Measurements from ENCODE around the gene DEFB125. TPM values are rescaled to one million over a fixed set of nuclear protein-coding genes. Genes with fewer than 3 reads are reported as not detected.

The DEFB125 gene, protein sequence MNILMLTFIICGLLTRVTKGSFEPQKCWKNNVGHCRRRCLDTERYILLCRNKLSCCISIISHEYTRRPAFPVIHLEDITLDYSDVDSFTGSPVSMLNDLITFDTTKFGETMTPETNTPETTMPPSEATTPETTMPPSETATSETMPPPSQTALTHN
- not detected for total RNA-seq (2021; ENCODE audit: unreplicated experiment)
- not detected in 2 replicates for polyA plus RNA-seq (2012)
- Bru-seq, nascent RNA = not detected
- BruChase-seq, experiment 1, labeled RNA remaining after a 6-hour chase = not detected
- not detected for BruChase-seq, experiment 2, labeled RNA remaining after a 2-hour chase
- long read RNA-seq = 0 reads

GRCh38 chr20:87401-87800 lies at the start of gene DEFB125:
Gene DEFB125, plus strand, starts transcription at chr20:87672. Its CDS starts 38 bp downstream, at chr20:87710.
- BruUV-seq (replicated peaks) = no TSS peak

More at GRCh38 chr20:87401-87800, at the start of gene DEFB125:
- ATAC-seq (no peak), DNase-seq (ENCODE audit: low read depth, low spot score) (no peak)
- Histone ChIP-seq H3K9me3 (ENCODE audit: control insufficient read depth in 1 of 2, insufficient read depth in 1 of 2, low read depth in 1 of 2, low read length in 2 of 2) (no peaks in the 10 kb centered on the region; a peak in 1 of 4 replicates), H3K4me2 (ENCODE audit: low read length) (no peak within 1 kb of the TSS), H3K9ac (ENCODE audit: low read length) (no peak within 1 kb of the TSS), H3K9me2 (ENCODE audit: insufficient read depth) (no peaks in the 10 kb centered on the region), H3K79me2 (ENCODE audit: insufficient read depth, low read length) (no peaks in the 10 kb centered on the region), H3K27ac (ENCODE audit: low read depth, low read length) (no peak within 1 kb of the TSS), H3K4me3 (replicated peaks in 1 of 2; ENCODE audit: low read depth in 1 of 2, low read length in 2 of 2) (no peak within 1 kb of the TSS), H3K27me3 (ENCODE audit: insufficient read depth, low read length) (0 out of 2 replicates have a peak, but pooled peaks cover 4% of the 10 kb centered on the region), H2AFZ (ENCODE audit: low read depth, low read length, poor library complexity, severe bottlenecking) (no peak within 1 kb of the TSS), H4K20me1 (ENCODE audit: insufficient read depth) (no peaks in the 10 kb centered on the region), H3K4me1 (ENCODE audit: control insufficient read depth in 1 of 2, insufficient read depth in 2 of 2, low read length in 2 of 2) (no peaks in the 10 kb centered on the region), H3K36me3 (ENCODE audit: control insufficient read depth in 1 of 2, insufficient read depth in 2 of 2, low read length in 2 of 2) (no peaks in the 10 kb centered on the region)
- TF ChIP-seq CTCF (IDR thresholded peaks at IDR 0.05 in 2 of 3, conservative IDR thresholded peaks at IDR 0.05 in 1 of 3; ENCODE audit: borderline replicate concordance in 1 of 3, insufficient read depth in 1 of 3, low read depth in 2 of 3, low read length in 2 of 3) (no peak), ZFX (IDR thresholded peaks at IDR 0.05) (no peak), POLR2AphosphoS5 (IDR thresholded peaks at IDR 0.05; ENCODE audit: low read depth, low read length) (no peak), JUND (IDR thresholded peaks at IDR 0.05) (no peak), ELF1 (IDR thresholded peaks at IDR 0.05; ENCODE audit: borderline replicate concordance, low read depth) (no peak), TCF7L2 (IDR thresholded peaks at IDR 0.05; ENCODE audit: borderline replicate concordance, extremely low read depth, insufficient read depth, insufficient read length) (no peak), SIN3A (IDR thresholded peaks at IDR 0.05; ENCODE audit: low read depth) (no peak), CBX3 (IDR thresholded peaks at IDR 0.05; ENCODE audit: low read depth) (no peak), EZH2 (IDR thresholded peaks at IDR 0.05) (no peak), RAD21 (IDR thresholded peaks at IDR 0.05; ENCODE audit: low read depth) (no peak), SRF (IDR thresholded peaks at IDR 0.05; ENCODE audit: low read depth) (no peak)
- TF ChIP-seq, protein P1, sequence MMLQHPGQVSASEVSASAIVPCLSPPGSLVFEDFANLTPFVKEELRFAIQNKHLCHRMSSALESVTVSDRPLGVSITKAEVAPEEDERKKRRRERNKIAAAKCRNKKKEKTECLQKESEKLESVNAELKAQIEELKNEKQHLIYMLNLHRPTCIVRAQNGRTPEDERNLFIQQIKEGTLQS (IDR thresholded peaks at IDR 0.05) = no peak
- TF ChIP-seq, protein P2, sequence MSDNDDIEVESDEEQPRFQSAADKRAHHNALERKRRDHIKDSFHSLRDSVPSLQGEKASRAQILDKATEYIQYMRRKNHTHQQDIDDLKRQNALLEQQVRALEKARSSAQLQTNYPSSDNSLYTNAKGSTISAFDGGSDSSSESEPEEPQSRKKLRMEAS (IDR thresholded peaks at IDR 0.05) = no peak
- ChIA-PET CTCF (no interaction called here), POLR2A (no interaction called here), RAD21 (ENCODE audit: low non-redundant PET in 1 of 2, low total read pairs in 2 of 2, uncharacterized antibody in 2 of 2, unreplicated experiment in 2 of 2) (no interaction called here)
- intact Hi-C loops (cut with micrococcal nuclease) = no loop called here

All from HCT116 (cell line).